Skin epidermis (tissue), 12 donors: Measurements from ENCODE around the gene NOP14.
"Not testable (repeated sequence)": the region's sequence is repeated elsewhere in the genome, so short reads cannot be mapped to it uniquely, and the experiment has no call there.

Source experiments
- H3K27ac ChIP-seq, 21 experiments: fragments of 200-600 bp; sonication (generic) in 11 of 21; one replicate each; pipeline ENCODE4 v1.5.0; 2020; ENCODE audit warnings: mild to moderate bottlenecking in 3 of 21, inconsistent platforms in 2 of 21, moderate library complexity in 2 of 21
- H3K4me3 ChIP-seq, 7 experiments: fragments of 200-600 bp; sonication (generic) in 2 of 7; one replicate each; pipeline ENCODE4 v1.5.0; 2020; ENCODE audit warnings: inconsistent platforms in 2 of 7, mild to moderate bottlenecking in 2 of 7, moderate library complexity in 1 of 7

Gene NOP14

GRCh38 chr4:2924765-2925301, 38.4 kb downstream of the NOP14 start:
- no peak overlapping the region for H3K4me3 ChIP-seq
- H3K27ac ChIP-seq, result peak overlapping the region in 8 of 21 experiments; percentile 2 to 58 (median 27)

GRCh38 chr4:2924286-2924685, 38.9 kb downstream of the NOP14 start:
- Histone ChIP-seq H3K4me3 (no peak overlapping the region), H3K27ac (peak overlapping the region in 9 of 21 experiments; percentile 2 to 73 (median 35))

GRCh38 chr4:2923668-2924173, 39.5 kb downstream of the NOP14 start:
- Histone ChIP-seq H3K27ac (peak overlapping the region in 14 of 21 experiments; percentile 30 to 75 (median 52)), H3K4me3 (no peak overlapping the region)

DNA sequence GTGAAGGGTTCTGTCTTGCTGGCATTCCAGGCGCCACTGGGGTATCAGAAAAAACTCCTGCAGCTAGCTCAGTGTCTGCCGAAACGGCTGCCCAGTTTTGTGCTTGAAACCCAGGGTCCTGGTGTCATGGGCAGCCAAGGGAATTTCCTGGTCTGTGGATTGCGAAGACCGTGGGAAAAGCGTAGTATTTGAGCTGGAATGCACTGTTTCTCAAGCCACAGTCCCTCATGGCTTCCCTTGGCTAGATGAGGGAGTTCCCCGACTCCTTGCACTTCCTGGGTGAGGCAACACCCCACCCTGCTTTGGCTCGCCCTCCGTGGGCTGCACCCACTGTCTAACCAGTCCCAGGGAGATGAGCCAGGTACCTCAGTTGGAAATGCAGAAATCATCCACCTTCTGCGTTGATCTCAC, 40.1 kb downstream of the NOP14 start:
- H3K27ac ChIP-seq, result peak overlapping the region in 19 of 21 experiments; percentile 6 to 75 (median 56)
- no peak overlapping the region for H3K4me3 ChIP-seq

- H3K27ac ChIP-seq, result peak overlapping the region in 18 of 21 experiments; percentile 6 to 75 (median 56)
- H3K4me3 ChIP-seq, result not testable (repeated sequence)
Measured at GRCh38 chr4:2922453-2923101, 40.6 kb downstream of the NOP14 start.

DNA sequence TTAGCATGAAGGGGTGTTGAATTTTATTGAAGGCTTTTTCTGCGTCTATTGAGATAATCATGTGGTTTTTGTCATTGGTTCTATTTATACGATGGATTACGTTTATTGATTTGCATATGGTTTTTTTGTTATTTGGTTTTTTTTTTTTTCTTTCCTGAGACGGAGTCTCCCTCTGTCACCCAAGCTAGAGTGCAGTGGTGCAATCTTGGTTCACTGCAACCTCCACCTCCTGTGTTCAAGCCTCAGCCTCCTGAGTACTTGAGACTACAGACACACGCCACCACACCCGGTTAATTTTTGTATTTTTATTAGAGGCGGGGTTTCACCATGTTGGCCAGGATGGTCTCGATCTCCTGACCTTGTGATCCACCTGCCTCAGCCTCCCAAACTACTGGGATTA, 44.5 kb downstream of the NOP14 start:
- not testable (repeated sequence) for H3K4me3 ChIP-seq, H3K27ac ChIP-seq

GRCh38 chr4:2918300-2918699, 44.9 kb downstream of the NOP14 start:
- not testable (repeated sequence) for H3K27ac ChIP-seq, H3K4me3 ChIP-seq

GRCh38 chr4:2916696-2917095, 46.5 kb downstream of the NOP14 start:
- not testable (repeated sequence) for H3K4me3 ChIP-seq, H3K27ac ChIP-seq

- no peak overlapping the region for H3K27ac ChIP-seq
Measured at GRCh38 chr4:2915789-2916188, 47.4 kb downstream of the NOP14 start.

GRCh38 chr4:2914256-2915126, 48.7 kb downstream of the NOP14 start:
- H3K27ac ChIP-seq, result no peak overlapping the region

More at GRCh38 chr4:2915789-2916188, 47.4 kb downstream of the NOP14 start:
- no peak overlapping the region for H3K4me3 ChIP-seq

DNA sequence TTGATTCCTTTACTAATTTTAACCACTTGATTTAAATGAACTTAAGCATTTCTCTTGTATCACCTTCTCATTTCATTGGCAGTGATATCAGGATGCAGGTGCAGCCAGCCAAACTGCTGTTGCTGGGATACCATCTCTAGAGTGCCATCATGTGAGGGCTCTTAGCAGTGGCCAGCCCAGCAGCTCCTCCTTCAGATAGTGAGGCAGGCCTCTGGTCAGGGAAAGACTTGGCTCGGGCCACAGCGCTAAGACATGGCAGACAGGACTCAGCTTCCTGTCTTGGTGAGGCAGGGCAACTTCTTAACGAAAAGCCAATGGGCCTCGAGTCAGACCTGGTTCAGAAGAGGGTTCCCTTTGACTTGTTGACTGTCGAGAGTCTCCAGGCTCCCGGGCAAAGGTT, 50.0 kb downstream of the NOP14 start:
- no peak overlapping the region for H3K4me3 ChIP-seq
- H3K27ac ChIP-seq, result no peak overlapping the region

More at GRCh38 chr4:2914256-2915126, 48.7 kb downstream of the NOP14 start:
- no peak overlapping the region for H3K4me3 ChIP-seq

DNA sequence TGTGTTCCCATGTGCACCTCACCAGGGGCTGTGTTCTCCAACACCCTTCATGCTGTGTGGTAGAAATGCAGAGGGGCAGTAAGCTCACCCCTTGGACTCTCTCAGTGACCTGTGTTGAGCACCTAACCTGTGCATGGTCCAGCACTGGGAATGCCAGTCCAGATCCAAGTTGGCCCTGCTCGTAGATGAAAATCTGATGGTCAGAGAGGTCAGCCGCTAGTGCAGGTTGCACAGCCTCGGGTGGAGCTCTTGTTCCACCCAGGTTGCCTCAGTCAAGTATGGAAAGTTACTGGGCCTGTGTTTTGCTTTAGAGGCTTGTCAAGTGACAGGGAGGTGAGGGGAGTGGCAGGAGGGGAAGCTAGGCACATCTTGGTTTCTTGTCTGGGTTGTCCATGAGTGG, 51.3 kb downstream of the NOP14 start:
- no peak overlapping the region for H3K27ac ChIP-seq
- no peak overlapping the region for H3K4me3 ChIP-seq

DNA sequence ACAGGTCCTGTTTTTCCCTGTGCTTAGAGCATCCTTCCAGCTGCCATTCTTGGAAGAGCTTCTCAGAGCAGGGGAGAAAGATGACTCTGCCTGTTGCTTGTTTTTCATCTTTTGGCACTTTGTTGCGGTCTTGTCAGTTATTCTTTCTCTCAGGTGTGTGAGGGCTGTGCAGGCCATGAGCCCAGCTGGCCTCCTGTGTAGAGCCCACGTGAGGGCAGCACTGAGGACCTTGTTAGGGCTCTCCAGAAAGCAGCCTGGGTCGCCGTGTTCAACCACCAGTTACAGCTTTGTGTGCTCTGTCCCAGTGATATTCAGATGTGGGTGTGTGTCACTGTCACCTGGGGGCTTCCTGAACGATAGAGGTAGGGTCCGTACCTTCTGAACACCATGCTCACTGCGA, 52.8 kb downstream of the NOP14 start:
- Histone ChIP-seq H3K4me3 (no peak overlapping the region), H3K27ac (no peak overlapping the region)

- H3K27ac ChIP-seq, result no peak overlapping the region
- H3K4me3 ChIP-seq, result no peak overlapping the region
Measured at GRCh38 chr4:2909583-2909982, 53.6 kb downstream of the NOP14 start.

DNA sequence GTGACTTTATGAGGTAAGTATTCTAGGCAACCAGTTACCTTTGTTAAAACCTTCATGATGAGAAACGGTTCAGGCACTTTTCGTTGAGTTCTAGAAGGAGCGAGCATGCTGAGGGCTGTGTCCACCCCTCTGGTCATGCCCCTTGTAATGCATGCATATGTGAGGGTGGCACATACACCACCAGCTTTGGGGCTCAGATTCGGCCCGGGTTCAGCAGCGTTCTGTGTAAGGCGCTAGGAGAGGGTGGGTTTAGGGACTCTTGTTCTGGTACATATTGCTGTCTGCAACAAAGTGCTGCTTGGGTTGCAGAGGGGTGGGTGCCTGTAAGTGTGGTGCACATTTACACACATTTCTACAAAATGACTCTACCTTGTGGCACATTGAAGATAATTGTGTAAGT, 54.5 kb downstream of the NOP14 start:
- no peak overlapping the region for H3K4me3 ChIP-seq

GRCh38 chr4:2907706-2908293, 55.4 kb downstream of the NOP14 start:
- H3K4me3 ChIP-seq, result no peak overlapping the region
- no peak overlapping the region for H3K27ac ChIP-seq

More for the DNA sequence above, 54.5 kb downstream of the NOP14 start:
- H3K27ac ChIP-seq, result no peak overlapping the region

DNA sequence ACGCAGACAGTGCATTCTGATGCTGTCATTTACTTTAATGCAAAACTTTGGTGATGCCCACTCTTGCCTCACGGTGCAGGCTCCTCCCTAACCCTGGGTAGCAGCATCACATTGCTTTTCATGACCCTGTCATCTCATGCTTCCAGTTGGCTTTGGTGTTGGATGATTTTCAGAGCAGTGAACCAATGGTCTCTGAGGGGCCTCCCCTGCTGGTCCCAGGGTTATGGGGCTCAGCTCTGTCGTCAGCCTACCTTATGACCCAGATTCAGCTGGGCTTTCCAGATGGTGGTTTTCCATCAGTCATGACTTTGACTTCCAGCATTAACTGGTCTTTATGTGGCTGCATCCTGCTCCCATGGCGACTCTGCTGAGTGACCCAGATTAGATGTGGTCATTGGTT, 56.0 kb downstream of the NOP14 start:
- H3K4me3 ChIP-seq, result no peak overlapping the region
- H3K27ac ChIP-seq, result no peak overlapping the region

DNA sequence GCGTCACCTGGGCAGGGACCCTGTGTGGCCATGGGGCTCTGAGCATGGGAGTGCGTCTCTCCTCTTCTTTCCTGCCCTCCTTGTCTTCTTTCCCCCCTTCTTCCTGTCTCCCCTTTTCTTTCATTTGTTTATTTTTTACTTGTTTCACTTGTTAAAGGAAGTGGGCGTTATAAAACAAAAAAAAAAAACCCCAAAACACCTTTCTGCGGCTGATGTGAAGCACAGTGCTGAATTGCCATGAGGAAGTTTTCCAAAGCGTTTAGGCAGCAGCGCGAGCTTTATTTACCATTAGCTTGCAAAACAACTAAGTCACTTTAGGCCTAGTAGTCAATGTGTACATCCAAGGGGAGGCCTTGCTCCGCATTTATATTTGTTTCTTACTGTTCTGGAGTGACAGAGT, 57.0 kb downstream of the NOP14 start:
- H3K4me3 ChIP-seq, result no peak overlapping the region

DNA sequence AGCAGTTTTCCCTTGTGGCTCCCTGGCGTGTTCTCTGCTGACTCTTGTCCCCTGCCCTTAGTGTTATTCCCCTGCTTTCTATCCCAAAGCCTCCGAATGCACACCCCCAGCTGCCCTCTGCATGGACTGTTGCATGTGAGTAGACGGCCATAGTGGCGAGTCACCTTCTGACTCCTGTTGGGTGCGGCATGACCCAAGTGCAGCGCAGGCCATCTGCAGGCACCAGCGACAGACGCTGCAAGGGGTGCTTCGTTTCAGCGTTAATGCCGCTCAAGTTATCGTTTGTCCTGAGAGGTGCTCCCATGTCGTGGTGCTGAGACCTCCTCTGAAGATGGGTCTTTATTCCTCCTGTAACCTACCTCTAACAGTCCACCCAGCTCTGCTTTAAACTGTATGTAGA, 57.7 kb downstream of the NOP14 start:
- H3K27ac ChIP-seq, result no peak overlapping the region
- no peak overlapping the region for H3K4me3 ChIP-seq

More for the DNA sequence above, 57.0 kb downstream of the NOP14 start:
- H3K27ac ChIP-seq, result peak overlapping the region in 1 of 21 experiments; percentile 7

DNA sequence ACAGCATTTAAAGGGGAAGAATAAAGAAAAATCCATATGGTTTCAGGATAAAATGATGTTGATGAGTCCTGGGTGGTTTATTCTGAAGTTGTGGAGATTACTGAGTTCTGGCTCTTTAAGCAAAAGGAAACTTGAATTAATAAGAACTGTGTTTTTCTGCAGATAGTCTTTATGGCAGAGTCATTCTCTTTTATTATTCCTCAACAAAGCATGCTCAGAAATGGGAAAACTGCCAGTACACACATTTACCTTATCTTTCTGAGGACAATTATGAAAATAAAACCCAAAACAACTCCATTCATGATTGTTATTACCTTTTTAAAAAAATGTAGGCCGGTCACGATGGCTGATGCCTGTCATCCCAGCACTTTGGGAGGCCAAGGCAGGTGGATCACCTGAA, 61.1 kb downstream of the NOP14 start:
- Histone ChIP-seq H3K4me3 (no peak overlapping the region), H3K27ac (no peak overlapping the region)
